Measurements from ENCODE around the gene TM7SF3.
A peak's percentile ranks its signal among the peaks of the same experiment; 100 is the strongest.
"Not testable (repeated sequence)": the region's sequence is repeated elsewhere in the genome, so short reads cannot be mapped to it uniquely, and the experiment has no call there.

The TM7SF3 gene, protein sequence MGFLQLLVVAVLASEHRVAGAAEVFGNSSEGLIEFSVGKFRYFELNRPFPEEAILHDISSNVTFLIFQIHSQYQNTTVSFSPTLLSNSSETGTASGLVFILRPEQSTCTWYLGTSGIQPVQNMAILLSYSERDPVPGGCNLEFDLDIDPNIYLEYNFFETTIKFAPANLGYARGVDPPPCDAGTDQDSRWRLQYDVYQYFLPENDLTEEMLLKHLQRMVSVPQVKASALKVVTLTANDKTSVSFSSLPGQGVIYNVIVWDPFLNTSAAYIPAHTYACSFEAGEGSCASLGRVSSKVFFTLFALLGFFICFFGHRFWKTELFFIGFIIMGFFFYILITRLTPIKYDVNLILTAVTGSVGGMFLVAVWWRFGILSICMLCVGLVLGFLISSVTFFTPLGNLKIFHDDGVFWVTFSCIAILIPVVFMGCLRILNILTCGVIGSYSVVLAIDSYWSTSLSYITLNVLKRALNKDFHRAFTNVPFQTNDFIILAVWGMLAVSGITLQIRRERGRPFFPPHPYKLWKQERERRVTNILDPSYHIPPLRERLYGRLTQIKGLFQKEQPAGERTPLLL

DNA sequence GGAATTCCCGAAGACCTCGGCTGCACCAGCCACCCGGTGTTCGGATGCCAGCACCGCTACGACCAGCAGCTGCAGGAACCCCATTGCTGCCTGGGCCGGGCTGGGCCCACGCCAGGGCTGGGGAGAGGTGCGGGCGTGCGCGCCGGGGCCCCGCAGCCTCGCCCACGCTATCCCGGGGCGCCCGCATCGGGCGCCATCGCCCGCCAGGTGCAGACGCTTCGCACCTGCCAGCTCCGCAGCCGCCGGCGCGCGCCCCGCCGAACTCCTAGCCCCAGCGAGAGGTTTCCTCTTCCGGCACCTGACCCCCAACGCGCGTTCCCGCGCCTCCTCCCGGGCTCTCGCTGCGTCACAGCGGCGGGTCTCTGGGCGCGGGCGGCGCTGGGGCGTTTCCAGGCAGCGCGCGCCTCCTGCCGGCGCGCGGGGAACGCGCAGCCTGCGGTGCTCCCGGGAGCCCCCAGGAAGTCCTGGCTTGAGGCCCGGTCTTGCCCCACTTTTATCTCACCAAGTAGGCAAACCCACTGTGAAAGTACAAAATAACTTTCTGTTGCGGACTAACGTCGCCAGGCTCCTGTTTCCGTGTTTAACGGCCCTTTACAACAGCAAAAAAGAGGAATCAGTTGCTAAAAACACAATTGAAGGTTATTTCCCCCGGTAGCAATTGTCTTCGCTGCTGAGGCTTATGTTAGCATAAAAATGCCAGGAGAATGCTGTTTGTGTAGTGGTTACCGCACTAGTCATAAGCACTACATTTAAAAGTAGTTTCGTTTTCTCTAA is at the start of gene TM7SF3:
TSS of gene TM7SF3 (minus strand) at position 300 of the 774 bp plus-strand sequence. CDS start at position 84, 216 bp downstream.
- peak; percentile 96 for DNase-seq

DNA sequence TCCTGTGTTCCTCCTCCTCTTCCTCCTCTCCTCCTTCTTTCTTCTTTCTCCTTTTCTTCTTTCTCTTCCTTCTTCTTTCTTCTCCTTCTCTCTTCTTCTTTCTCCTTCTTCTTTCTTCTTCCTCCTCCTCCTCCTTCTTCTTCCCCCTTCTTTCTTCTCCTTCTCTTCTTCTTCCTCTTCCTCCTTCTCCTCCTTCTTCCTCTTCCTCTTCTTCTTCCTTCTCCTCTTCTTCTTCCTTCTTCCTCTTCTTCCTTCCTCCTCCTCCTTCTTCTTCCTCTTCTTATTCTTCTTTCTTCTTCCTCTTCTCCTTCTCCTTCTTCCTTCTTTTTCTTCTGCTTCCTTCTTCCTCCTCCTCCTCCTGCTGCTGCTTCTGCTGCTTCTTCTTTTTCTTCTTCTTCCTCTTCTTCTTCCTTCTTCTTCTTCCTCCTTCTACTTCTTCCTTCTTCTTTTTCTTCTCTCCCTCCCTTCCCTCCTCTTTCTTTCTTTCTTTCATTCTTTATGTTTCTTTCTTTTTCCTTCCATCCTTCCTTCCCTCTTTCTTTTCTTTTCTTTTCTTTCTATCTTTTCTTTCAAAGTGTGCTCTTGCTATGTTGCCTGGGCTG is 49.2 kb upstream of the TM7SF3 start:
- no peak for DNase-seq

DNA sequence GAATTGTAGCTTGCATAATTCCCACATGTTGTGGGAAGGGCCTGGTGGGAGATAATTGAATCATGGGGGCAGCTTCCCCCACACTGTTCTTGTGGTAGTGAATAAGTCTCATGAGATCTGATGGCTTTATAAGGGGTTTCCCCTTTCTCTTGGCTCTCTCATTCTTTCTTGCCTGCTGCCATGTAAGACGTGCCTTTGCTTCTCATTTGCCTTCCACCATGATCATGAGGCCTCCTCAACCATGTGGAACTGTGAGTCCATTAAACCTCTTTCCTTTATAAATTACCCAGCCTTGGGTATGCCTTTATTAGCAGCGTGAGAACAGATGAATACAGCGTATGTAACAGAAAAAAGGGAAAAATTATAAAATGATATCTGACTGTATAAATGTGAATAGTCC is 47.1 kb upstream of the TM7SF3 start:
- no peak for DNase-seq

- no peak for DNase-seq
Observed at GRCh38 chr12:27060740-27061139, 46.6 kb upstream of the TM7SF3 start.

DNA sequence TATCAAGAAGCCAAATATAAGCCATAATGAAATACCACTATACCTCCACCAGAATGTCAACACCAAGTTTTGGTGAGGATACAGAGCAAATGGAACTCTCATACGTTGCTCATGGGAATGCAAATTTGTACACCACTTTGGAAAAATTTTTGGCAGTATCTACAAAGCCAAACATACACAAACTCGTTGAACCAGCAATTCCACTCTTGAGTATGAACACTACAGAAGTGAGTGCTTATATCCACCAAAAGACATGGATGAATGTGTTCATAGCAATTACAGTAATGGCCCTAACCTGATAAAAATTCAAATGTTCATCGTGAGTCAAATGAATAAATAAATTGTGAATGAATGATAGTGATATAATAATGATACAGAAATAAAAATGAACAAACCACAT is 43.4 kb upstream of the TM7SF3 start:
- no peak for DNase-seq

DNA sequence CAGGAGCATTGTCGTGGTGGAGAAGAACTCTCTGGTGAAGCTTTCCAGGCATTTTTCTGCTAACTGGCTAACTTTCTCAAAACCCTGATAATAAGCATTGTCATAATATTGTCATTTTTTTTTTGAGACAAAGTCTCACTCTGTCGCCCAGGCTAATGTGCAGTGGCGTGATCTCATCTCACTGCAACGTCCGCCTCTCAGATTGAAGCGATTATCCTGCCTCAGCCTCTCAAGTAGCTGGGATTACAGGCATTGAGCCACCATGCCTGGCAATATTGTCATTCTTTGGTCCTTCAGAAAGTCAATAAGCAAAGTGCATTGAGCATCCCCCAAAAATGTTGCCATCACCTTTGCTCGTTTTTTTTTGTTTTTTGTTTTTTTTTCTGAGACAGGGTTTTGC is 41.8 kb upstream of the TM7SF3 start:
- DNase-seq = no peak

- no peak for DNase-seq
Observed at GRCh38 chr12:27052742-27053141, 38.6 kb upstream of the TM7SF3 start.

- no peak for DNase-seq
Observed at GRCh38 chr12:27052176-27052575, 38.0 kb upstream of the TM7SF3 start.

DNA sequence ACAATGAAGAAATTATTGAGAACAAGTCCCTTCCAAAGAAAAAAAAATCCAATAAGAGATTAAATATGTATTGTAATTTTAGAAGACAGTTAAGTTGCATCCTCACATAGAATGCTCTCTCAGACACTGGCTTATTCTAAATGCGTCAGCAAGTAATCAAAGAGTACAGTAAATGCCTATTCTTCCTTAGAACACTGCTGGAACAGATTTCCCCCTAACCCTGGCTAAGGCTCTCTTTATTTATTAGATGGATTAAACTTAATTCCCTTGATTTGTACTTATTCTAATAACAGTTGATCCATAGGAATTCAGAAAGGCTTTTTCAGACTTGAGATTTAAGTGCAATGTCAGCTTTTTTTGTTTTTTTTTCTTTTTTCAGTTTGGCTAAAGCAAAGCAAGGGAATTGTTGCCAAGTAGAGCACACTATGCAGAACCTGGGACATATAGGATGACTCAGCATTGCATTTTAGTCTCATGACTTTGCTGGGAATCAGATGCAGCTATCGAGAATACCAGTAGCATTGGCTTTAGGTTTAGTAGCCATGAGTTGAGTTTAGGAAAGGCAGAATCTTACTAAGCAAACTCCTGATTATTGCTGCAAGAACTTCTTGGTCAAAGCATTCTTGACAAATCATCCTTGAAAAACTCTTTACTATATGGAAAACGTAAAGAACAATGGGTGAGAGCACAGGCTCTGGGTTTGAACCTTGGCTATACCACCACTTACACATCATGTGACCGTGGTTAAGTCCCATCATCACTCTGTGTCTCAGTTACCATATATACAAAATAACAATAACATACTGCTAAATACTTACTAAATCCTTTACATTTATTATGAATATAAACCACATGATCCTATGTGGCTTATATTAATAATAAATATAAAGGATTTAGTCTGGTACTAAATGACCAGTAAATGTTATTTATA is 34.9 kb upstream of the TM7SF3 start:
- DNase-seq = no peak

GRCh38 chr12:27042018-27042417 is 27.8 kb upstream of the TM7SF3 start:
- not testable (repeated sequence) for DNase-seq

DNA sequence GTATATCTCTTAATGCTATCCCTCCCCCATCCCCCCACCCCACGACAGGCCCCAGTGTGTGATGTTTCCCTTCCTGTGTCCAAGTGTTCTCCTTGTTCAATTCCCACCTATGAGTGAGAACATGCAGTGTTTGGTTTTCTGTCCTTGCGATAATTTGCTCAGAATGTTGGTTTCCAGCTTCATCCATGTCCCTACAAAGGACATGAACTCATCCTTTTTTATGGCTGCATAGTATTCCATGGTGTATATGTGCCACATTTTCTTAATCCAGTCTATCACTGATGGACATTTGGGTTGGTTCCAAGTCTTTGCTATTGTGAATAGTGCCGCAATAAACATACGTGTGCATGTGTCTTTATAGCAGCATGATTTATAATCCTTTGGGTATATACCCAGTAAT is 26.5 kb upstream of the TM7SF3 start:
- not testable (repeated sequence) for DNase-seq

GRCh38 chr12:27034607-27035293 is 20.6 kb upstream of the TM7SF3 start:
- no peak for DNase-seq

- DNase-seq = no peak
Observed at GRCh38 chr12:27032679-27033078, 18.5 kb upstream of the TM7SF3 start.

GRCh38 chr12:27031531-27031930 is 17.3 kb upstream of the TM7SF3 start:
- no peak for DNase-seq

DNA sequence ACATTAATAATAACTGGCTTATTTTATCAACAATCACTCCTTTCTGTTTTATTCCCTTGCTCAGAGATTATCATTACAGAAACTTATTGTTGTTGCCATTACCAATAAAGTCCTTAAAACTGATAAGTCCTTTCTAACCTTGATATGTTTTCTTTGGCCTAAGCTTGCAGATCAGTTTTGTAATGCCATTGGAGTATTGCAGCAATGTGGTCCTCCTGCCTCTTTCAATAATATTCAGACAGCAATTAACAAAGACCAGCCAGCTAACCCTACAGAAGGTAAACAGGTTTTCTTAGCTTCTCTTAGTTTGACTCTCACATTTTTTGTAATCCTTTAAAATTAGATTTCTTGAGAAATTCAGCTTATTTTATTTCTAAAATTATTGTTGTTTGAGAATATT is 12.1 kb upstream of the TM7SF3 start:
- DNase-seq = no peak

GRCh38 chr12:27025116-27025515 is 10.9 kb upstream of the TM7SF3 start:
- DNase-seq = no peak

DNA sequence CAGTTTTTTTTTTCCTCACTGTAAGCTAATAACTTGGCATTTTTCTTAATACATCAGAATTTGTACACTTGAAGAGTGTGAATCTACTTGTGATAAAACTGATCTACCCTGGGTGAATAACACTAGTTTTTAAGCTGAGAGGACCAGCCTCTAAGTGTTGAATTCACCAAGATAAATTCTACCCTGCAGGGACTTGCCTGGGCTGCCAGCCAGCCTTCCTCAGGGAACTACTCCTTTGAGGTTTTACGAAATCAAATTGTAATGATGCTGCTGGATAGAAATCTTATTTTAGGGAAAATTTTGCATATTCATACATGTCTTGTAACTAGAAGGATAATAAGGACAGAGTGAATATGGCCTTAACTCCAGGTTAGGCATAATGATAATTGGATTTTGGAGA is 10.1 kb upstream of the TM7SF3 start:
- DNase-seq = no peak

GRCh38 chr12:27020761-27021160 is 6.6 kb upstream of the TM7SF3 start:
- no peak for DNase-seq

- DNase-seq = no peak
Observed at GRCh38 chr12:27018037-27018436, 3.9 kb upstream of the TM7SF3 start.

GRCh38 chr12:27017163-27017823 is 3.1 kb upstream of the TM7SF3 start:
- not testable (repeated sequence) for DNase-seq

DNA sequence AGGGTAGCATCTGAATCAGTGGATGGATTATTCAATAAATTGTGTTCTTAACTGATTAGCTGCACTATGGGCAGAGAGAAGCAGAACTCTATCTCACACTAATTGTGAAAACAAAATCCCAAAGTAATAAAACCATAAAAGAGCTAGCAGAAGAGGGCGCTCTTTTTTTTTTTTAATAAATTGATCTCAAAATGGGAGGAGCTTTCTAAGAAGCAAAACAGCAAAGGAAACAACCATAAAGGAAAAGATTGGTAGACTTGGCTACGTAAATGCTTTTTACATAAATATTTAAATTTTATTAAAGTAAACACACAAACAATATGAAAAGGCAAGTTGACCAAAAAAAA is 1.5 kb upstream of the TM7SF3 start:
- DNase-seq = peak; percentile 39

Measured in activated CD4-positive, alpha-beta T cell treated with anti-CD3 and anti-CD28 coated beads, Interleukin-2, amount 50 U/mL, for 16 hours (primary cell).